SK-N-SH (cell line): ENCODE results near the gene PTPRD. TPM values are rescaled to one million over a fixed set of nuclear protein-coding genes. Genes with fewer than 3 reads are reported as not detected.

Experiments used
- CTCF ChIA-PET: fragments of 300-600, 350-600 bp; formaldehyde crosslinking; extraction: SDS; loops from one replicate; lab custom pipeline; 2021; lab: Yijun Ruan, JAX
- POLR2A ChIA-PET: fragments of 350-600 bp; sonication (Branson Sonifier 250); formaldehyde crosslinking; extraction: SDS; loops from one replicate; lab custom pipeline; 2020; ENCODE audit warnings: antibody characterized with exemption, inconsistent platforms; lab: Yijun Ruan, JAX
- DNase-seq: peaks from one replicate; pipeline ENCODE4 v3.0.0; 2012
- H2AFZ ChIP-seq: fragments of 200-600 bp; sonication (generic); 2 replicates; pipeline ENCODE4 v1.8.1; 2016; ENCODE audit warnings: antibody characterized with exemption, mild to moderate bottlenecking, low read depth
- H3F3A ChIP-seq: fragments of 200-600 bp; sonication (generic); replicated peaks from 2 replicates; pipeline ENCODE3; 2016; ENCODE audit warnings: antibody characterized with exemption, mild to moderate bottlenecking; ENCODE audit not compliant: insufficient read depth
- H3K27ac ChIP-seq, 2 experiments: fragments of 200-500 bp in 1 of 2; fragments of 200-600 bp in 1 of 2; sonication (Bioruptor generic) in 1 of 2; sonication (generic), shearing (Covaris generic) in 1 of 2; 2 replicates each; pipeline versions ENCODE4 v1.5.1 to v1.6.1; 2014 to 2016; ENCODE audit warnings: low read depth in 2 of 2, inconsistent platforms in 1 of 2, low read length in 1 of 2, mild to moderate bottlenecking in 1 of 2, mixed read lengths in 1 of 2
- H3K27me3 ChIP-seq: fragments of 200-600 bp; sonication (generic), shearing (Covaris generic); 2 replicates; pipeline ENCODE4 v1.6.1; 2016; ENCODE audit warnings: mixed run types; ENCODE audit not compliant: insufficient read depth
- H3K36me3 ChIP-seq, 2 experiments: fragments of 200-500 bp in 1 of 2; fragments of 200-600 bp in 1 of 2; sonication (Bioruptor generic) in 1 of 2; sonication (generic) in 1 of 2; replicated peaks in 1 of 2; 2 replicates each; pipeline versions ENCODE3 to v1.5.1; 2014 to 2016; ENCODE audit warnings: low read length in 1 of 2, mild to moderate bottlenecking in 1 of 2; ENCODE audit not compliant: insufficient read depth in 2 of 2, control insufficient read depth in 1 of 2
- H3K4me1 ChIP-seq, 2 experiments: fragments of 200-500 bp in 1 of 2; fragments of 200-600 bp in 1 of 2; sonication (Bioruptor generic) in 1 of 2; sonication (generic), shearing (Covaris generic) in 1 of 2; 2 replicates each; pipeline versions ENCODE4 v1.5.1 to v1.6.1; 2014 to 2016; ENCODE audit warnings: low read depth in 1 of 2, low read length in 1 of 2, mixed run types in 1 of 2; ENCODE audit not compliant: insufficient read depth in 2 of 2, control insufficient read depth in 1 of 2
- H3K4me2 ChIP-seq: fragments of 200-600 bp; sonication (generic), shearing (Covaris generic); 2 replicates; pipeline ENCODE4 v1.6.1; 2017; ENCODE audit warnings: mixed run types
- H3K4me3 ChIP-seq, 2 experiments: fragments of 200-500 bp in 1 of 2; fragments of 200-600 bp in 1 of 2; sonication (Bioruptor generic) in 1 of 2; sonication (generic), shearing (Covaris generic) in 1 of 2; 2 replicates each; pipeline versions ENCODE4 v1.5.1 to v1.8.1; 2014 to 2016; ENCODE audit warnings: low read depth in 2 of 2, inconsistent platforms in 1 of 2, low read length in 1 of 2, mild to moderate bottlenecking in 1 of 2, mixed read lengths in 1 of 2, moderate library complexity in 1 of 2
- H3K79me2 ChIP-seq: fragments of 200-600 bp; sonication (generic); 2 replicates; pipeline ENCODE4 v1.8.1; 2017; ENCODE audit warnings: mild to moderate bottlenecking; ENCODE audit not compliant: insufficient read depth
- H3K9ac ChIP-seq: fragments of 200-600 bp; sonication (generic); 2 replicates; pipeline ENCODE4 v1.6.1; 2017; ENCODE audit warnings: mixed run types
- H3K9me2 ChIP-seq: fragments of 200-600 bp; sonication (generic); 2 replicates; pipeline ENCODE4 v1.6.1; 2017; ENCODE audit warnings: mixed run types
- H3K9me3 ChIP-seq: fragments of 200-600 bp; sonication (generic); 2 replicates; pipeline ENCODE4 v1.6.1; 2017; ENCODE audit warnings: mixed run types, mild to moderate bottlenecking, moderate library complexity
- H4K20me1 ChIP-seq: fragments of 200-600 bp; sonication (generic); 2 replicates; pipeline ENCODE4 v1.6.1; 2017; ENCODE audit warnings: mild to moderate bottlenecking, mixed run types; ENCODE audit not compliant: insufficient read depth
- FOSL2 ChIP-seq: IDR thresholded peaks from 2 replicates; pipeline ENCODE4 v1.4.0; 2012; ENCODE audit warnings: low read depth, mild to moderate bottlenecking, moderate library complexity, borderline replicate concordance
- GATA2 ChIP-seq: sonication (generic); formaldehyde crosslinking; IDR thresholded peaks from 2 replicates; pipeline ENCODE4 v1.5.0; 2020; ENCODE audit warnings: mild to moderate bottlenecking, missing genetic modification reagents
- MEF2A ChIP-seq: IDR thresholded peaks from 2 replicates; pipeline ENCODE4 v1.4.0; 2012; ENCODE audit warnings: low read depth, borderline replicate concordance
- NFIC ChIP-seq: IDR thresholded peaks from 2 replicates; pipeline ENCODE4 v1.4.0; 2012; ENCODE audit warnings: borderline replicate concordance
- NRF1 ChIP-seq: IDR thresholded peaks from 2 replicates; pipeline ENCODE4 v1.6.1; 2012; ENCODE audit warnings: low read depth, mild to moderate bottlenecking, low read length
- RAD21 ChIP-seq: IDR thresholded peaks from 2 replicates; pipeline ENCODE4 v1.6.1; 2012; ENCODE audit warnings: mild to moderate bottlenecking, low read length
- RCOR1 ChIP-seq: fragments of 150-350 bp; IDR thresholded peaks from 2 replicates; pipeline ENCODE4 v1.6.1; 2017; ENCODE audit warnings: antibody characterized with exemption, low read length
- RFX5 ChIP-seq: IDR thresholded peaks from 2 replicates; pipeline ENCODE4 v1.6.1; 2012; ENCODE audit warnings: mild to moderate bottlenecking, improper control_type of control experiment, low read length
- SMC3 ChIP-seq: IDR thresholded peaks from 2 replicates; pipeline ENCODE4 v1.6.1; 2012; ENCODE audit warnings: low read depth, low read length, improper control_type of control experiment
- TAF1 ChIP-seq: IDR thresholded peaks from 2 replicates; pipeline ENCODE4 v1.6.1; 2012; ENCODE audit warnings: low read depth, mild to moderate bottlenecking, low read length, moderate library complexity, borderline replicate concordance
- TCF12 ChIP-seq: IDR thresholded peaks from 2 replicates; pipeline ENCODE4 v1.4.0; 2012
- TEAD4 ChIP-seq: IDR thresholded peaks from 2 replicates; pipeline ENCODE4 v1.4.0; 2012; ENCODE audit warnings: mild to moderate bottlenecking, borderline replicate concordance; ENCODE audit not compliant: insufficient read depth
- WGBS: methylation state at CpG from one replicate; pipeline ENCODE4 v1.1.6; 2017; ENCODE audit warnings: low lambda C conversion rate; 5-methylcytosine and 5-hydroxymethylcytosine counted together
- polyA plus RNA-seq, 3 experiments: library from polyadenylated mRNA; depleted of rRNA; stranded (reverse); fragments of >200 nt; gene quantifications; 2 replicates each; pipeline ENCODE4 v1.2.3, GENCODE V29; 2012
- TF ChIP-seq, protein P1 (sequence below): IDR thresholded peaks from 2 replicates; pipeline ENCODE4 v1.4.0; 2012; ENCODE audit warnings: low read depth, borderline replicate concordance
- TF ChIP-seq, protein P2 (sequence below): IDR thresholded peaks from 2 replicates; pipeline ENCODE4 v1.4.0; 2012; ENCODE audit warnings: low read depth
- TF ChIP-seq, protein P3 (sequence below): IDR thresholded peaks from 2 replicates; pipeline ENCODE4 v1.4.0; 2012; ENCODE audit warnings: low read depth, borderline replicate concordance
- TF ChIP-seq, protein P4 (sequence below): fragments of 150-350 bp; IDR thresholded peaks from 2 replicates; pipeline ENCODE4 v1.6.1; 2017; ENCODE audit warnings: antibody characterized with exemption, low read length, low read depth, borderline replicate concordance
- TF ChIP-seq, protein P5 (sequence below): fragments of 200-600 bp; sonication (generic); IDR thresholded peaks from 2 replicates; pipeline ENCODE4 v1.6.1; 2017; ENCODE audit warnings: antibody characterized with exemption, mild to moderate bottlenecking, moderate library complexity
- TF ChIP-seq, protein P6 (sequence below): IDR thresholded peaks from 2 replicates; pipeline ENCODE4 v1.6.1; 2012; ENCODE audit warnings: mild to moderate bottlenecking, low read depth, low read length, moderate library complexity

PTPRD gene
- polyA plus RNA-seq, 1 of the 3 experiments (the other 2 are of a cell fraction), result 0.15 TPM

DNA sequence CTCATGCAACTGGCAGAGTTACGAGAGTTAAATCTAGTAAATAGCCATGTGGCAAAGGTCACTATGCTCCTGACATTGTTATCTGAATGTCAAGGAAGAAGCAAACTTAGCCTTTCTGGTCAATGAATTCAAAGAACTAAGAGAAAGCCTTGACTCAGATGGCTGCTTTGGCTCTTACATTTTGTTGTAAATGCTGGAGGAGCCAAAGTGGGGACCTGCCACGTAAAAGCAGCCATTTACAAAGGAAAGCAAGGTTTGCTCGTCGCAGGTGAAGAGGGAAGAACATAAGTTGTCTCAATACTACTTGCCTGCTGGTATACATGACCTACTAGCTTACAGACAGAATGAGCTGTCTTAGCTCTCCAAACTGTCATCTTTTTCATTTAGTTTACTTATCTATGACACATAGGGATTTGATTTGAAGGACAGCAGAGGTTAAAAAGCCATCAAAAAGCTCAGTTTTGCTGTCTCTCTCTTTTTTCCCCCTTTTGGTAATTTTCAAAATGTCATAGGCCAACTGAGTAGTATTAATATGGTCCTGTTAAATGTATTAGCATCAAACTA is 1760.4 kb downstream of the PTPRD start:
- Histone ChIP-seq H3K9ac (no peak overlapping the region), H2AFZ (no peak overlapping the region), H3K9me2 (no peaks in the 10 kb centered on the region), H3K4me2 (no peak overlapping the region), H3K36me3 (no peaks in the 10 kb centered on the region), H3K79me2 (no peaks in the 10 kb centered on the region), H3K9me3 (no peaks in the 10 kb centered on the region), H3K27me3 (peaks cover 22% of the 10 kb centered on the region), H3F3A (no peaks in the 10 kb centered on the region), H4K20me1 (no peaks in the 10 kb centered on the region), H3K4me1 (peaks cover 0 to 4% of the 10 kb centered on the region in 2 experiments; a peak in 2 of 4 replicates), H3K27ac (no peak overlapping the region), H3K4me3 (no peak overlapping the region)
- POLR2A ChIA-PET, result no interaction called here
- TF ChIP-seq NRF1 (no peak), SMC3 (no peak), RFX5 (no peak), TEAD4 (no peak), GATA2 (CRISPR knock-in tag) (no peak), MEF2A (no peak), RCOR1 (no peak), FOSL2 (no peak), RAD21 (no peak), TCF12 (no peak), NFIC (no peak), TAF1 (no peak)
- TF ChIP-seq, protein P1, sequence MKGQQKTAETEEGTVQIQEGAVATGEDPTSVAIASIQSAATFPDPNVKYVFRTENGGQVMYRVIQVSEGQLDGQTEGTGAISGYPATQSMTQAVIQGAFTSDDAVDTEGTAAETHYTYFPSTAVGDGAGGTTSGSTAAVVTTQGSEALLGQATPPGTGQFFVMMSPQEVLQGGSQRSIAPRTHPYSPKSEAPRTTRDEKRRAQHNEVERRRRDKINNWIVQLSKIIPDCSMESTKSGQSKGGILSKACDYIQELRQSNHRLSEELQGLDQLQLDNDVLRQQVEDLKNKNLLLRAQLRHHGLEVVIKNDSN, result no peak
- TF ChIP-seq, protein P2, sequence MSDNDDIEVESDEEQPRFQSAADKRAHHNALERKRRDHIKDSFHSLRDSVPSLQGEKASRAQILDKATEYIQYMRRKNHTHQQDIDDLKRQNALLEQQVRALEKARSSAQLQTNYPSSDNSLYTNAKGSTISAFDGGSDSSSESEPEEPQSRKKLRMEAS, result no peak
- TF ChIP-seq, protein P3, sequence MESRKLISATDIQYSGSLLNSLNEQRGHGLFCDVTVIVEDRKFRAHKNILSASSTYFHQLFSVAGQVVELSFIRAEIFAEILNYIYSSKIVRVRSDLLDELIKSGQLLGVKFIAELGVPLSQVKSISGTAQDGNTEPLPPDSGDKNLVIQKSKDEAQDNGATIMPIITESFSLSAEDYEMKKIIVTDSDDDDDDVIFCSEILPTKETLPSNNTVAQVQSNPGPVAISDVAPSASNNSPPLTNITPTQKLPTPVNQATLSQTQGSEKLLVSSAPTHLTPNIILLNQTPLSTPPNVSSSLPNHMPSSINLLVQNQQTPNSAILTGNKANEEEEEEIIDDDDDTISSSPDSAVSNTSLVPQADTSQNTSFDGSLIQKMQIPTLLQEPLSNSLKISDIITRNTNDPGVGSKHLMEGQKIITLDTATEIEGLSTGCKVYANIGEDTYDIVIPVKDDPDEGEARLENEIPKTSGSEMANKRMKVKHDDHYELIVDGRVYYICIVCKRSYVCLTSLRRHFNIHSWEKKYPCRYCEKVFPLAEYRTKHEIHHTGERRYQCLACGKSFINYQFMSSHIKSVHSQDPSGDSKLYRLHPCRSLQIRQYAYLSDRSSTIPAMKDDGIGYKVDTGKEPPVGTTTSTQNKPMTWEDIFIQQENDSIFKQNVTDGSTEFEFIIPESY, result no peak
- TF ChIP-seq, protein P4, sequence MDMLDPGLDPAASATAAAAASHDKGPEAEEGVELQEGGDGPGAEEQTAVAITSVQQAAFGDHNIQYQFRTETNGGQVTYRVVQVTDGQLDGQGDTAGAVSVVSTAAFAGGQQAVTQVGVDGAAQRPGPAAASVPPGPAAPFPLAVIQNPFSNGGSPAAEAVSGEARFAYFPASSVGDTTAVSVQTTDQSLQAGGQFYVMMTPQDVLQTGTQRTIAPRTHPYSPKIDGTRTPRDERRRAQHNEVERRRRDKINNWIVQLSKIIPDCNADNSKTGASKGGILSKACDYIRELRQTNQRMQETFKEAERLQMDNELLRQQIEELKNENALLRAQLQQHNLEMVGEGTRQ, result no peak
- TF ChIP-seq, protein P5, sequence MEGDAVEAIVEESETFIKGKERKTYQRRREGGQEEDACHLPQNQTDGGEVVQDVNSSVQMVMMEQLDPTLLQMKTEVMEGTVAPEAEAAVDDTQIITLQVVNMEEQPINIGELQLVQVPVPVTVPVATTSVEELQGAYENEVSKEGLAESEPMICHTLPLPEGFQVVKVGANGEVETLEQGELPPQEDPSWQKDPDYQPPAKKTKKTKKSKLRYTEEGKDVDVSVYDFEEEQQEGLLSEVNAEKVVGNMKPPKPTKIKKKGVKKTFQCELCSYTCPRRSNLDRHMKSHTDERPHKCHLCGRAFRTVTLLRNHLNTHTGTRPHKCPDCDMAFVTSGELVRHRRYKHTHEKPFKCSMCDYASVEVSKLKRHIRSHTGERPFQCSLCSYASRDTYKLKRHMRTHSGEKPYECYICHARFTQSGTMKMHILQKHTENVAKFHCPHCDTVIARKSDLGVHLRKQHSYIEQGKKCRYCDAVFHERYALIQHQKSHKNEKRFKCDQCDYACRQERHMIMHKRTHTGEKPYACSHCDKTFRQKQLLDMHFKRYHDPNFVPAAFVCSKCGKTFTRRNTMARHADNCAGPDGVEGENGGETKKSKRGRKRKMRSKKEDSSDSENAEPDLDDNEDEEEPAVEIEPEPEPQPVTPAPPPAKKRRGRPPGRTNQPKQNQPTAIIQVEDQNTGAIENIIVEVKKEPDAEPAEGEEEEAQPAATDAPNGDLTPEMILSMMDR, result no peak
- TF ChIP-seq, protein P6, sequence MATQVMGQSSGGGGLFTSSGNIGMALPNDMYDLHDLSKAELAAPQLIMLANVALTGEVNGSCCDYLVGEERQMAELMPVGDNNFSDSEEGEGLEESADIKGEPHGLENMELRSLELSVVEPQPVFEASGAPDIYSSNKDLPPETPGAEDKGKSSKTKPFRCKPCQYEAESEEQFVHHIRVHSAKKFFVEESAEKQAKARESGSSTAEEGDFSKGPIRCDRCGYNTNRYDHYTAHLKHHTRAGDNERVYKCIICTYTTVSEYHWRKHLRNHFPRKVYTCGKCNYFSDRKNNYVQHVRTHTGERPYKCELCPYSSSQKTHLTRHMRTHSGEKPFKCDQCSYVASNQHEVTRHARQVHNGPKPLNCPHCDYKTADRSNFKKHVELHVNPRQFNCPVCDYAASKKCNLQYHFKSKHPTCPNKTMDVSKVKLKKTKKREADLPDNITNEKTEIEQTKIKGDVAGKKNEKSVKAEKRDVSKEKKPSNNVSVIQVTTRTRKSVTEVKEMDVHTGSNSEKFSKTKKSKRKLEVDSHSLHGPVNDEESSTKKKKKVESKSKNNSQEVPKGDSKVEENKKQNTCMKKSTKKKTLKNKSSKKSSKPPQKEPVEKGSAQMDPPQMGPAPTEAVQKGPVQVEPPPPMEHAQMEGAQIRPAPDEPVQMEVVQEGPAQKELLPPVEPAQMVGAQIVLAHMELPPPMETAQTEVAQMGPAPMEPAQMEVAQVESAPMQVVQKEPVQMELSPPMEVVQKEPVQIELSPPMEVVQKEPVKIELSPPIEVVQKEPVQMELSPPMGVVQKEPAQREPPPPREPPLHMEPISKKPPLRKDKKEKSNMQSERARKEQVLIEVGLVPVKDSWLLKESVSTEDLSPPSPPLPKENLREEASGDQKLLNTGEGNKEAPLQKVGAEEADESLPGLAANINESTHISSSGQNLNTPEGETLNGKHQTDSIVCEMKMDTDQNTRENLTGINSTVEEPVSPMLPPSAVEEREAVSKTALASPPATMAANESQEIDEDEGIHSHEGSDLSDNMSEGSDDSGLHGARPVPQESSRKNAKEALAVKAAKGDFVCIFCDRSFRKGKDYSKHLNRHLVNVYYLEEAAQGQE, result no peak
- WGBS, result 56% methylated on average over 4 of the region's 4 CpGs
- no peak for DNase-seq
- CTCF ChIA-PET, result no interaction called here
